GM12878 (cell line): Measurements from ENCODE around the gene MIR17HG. TPM values are rescaled to one million over a fixed set of nuclear protein-coding genes. Genes with fewer than 3 reads are reported as not detected.

ENCODE experiments used
- ATAC-seq: fragments of 200-7000 bp; cut with Tn5 transposase; 3 replicates; pipeline ENCODE4 v1.9.1; 2020; ENCODE audit warnings: mild to moderate bottlenecking, moderate library complexity
- BruUV-seq: library from RNA; stranded (reverse); fragments of 400-500 nt; replicated peaks from 2 replicates; lab custom pipeline; 2021; lab: Mats Ljungman, UMichigan
- CTCF ChIA-PET: fragments of 300-600 bp; sonication (Branson Sonifier 250); formaldehyde crosslinking; extraction: SDS; loops from one replicate; lab custom pipeline; 2021; ENCODE audit warnings: inconsistent platforms; lab: Yijun Ruan, JAX
- POLR2A ChIA-PET: fragments of 350-600 bp; formaldehyde crosslinking; extraction: SDS; loops from one replicate; lab custom pipeline; 2021; ENCODE audit warnings: inconsistent platforms; lab: Charles Lee
- RAD21 ChIA-PET: fragments of 300-600 bp; sonication (Branson Sonifier 250); formaldehyde crosslinking; loops from one replicate; lab custom pipeline; 2023; ENCODE audit warnings: antibody characterized with exemption; ENCODE audit not compliant: unreplicated experiment; lab: Charles Lee
- SMC1A ChIA-PET: fragments of 300-600 bp; sonication (Branson Sonifier 250); formaldehyde crosslinking; loops from one replicate; lab custom pipeline; 2023; ENCODE audit not compliant: unreplicated experiment, uncharacterized antibody; lab: Charles Lee
- DNase-seq: peaks from one replicate; pipeline ENCODE4 v3.0.0-alpha.2; 2011; ENCODE audit warnings: low read depth, low spot score
- FAIRE-seq: peaks from 3 replicates; lab custom pipeline; 2011; peaks lifted over from hg19 to GRCh38; lab: Jason Lieb, UNC
- H2AFZ ChIP-seq: 2 replicates; pipeline ENCODE4 v1.6.0; 2011; ENCODE audit warnings: low read depth, low read length, control low read depth; ENCODE audit not compliant: control insufficient read depth
- H3K27ac ChIP-seq: 2 replicates; pipeline ENCODE4 v1.5.1; 2011; ENCODE audit warnings: control low read depth; ENCODE audit not compliant: control insufficient read depth, insufficient read depth
- H3K27me3 ChIP-seq, 2 experiments: replicated peaks in 1 of 2; 2 replicates each; pipeline versions ENCODE4 v1.6.0 to v1.6.1; 2011; ENCODE audit warnings: low read length in 1 of 2; ENCODE audit not compliant: control insufficient read depth in 2 of 2, insufficient read depth in 2 of 2
- H3K36me3 ChIP-seq, 2 experiments: 2 replicates each; pipeline ENCODE4 v1.5.1; 2011; ENCODE audit warnings: low read length in 1 of 2; ENCODE audit not compliant: control insufficient read depth in 2 of 2, insufficient read depth in 2 of 2
- H3K4me1 ChIP-seq: 2 replicates; pipeline ENCODE4 v1.6.1; 2011; ENCODE audit warnings: mild to moderate bottlenecking, low read length, moderate library complexity, mixed read lengths; ENCODE audit not compliant: control insufficient read depth, insufficient read depth
- H3K4me2 ChIP-seq: 2 replicates; pipeline ENCODE4 v1.6.0; 2011; ENCODE audit warnings: control low read depth; ENCODE audit not compliant: control insufficient read depth, insufficient read depth
- H3K4me3 ChIP-seq: fragments of 200-600 bp; sonication (generic); 2 replicates; pipeline ENCODE4 v1.5.1; 2016
- H3K79me2 ChIP-seq: 2 replicates; pipeline ENCODE4 v1.6.0; 2011; ENCODE audit warnings: low read length; ENCODE audit not compliant: control insufficient read depth, insufficient read depth
- H3K9ac ChIP-seq: 2 replicates; pipeline ENCODE4 v1.8.0; 2011; ENCODE audit warnings: low read length, control low read depth, mixed read lengths; ENCODE audit not compliant: control insufficient read depth, insufficient read depth
- H3K9me3 ChIP-seq: replicated peaks from 3 replicates; pipeline ENCODE4 v1.5.1; 2011; ENCODE audit warnings: mild to moderate bottlenecking, low read length; ENCODE audit not compliant: control insufficient read depth, insufficient read depth
- H4K20me1 ChIP-seq: 2 replicates; pipeline ENCODE4 v1.6.0; 2011; ENCODE audit not compliant: control insufficient read depth, insufficient read depth
- CBFB ChIP-seq: IDR thresholded peaks from 2 replicates; pipeline ENCODE4 v1.6.1; 2016; ENCODE audit warnings: antibody characterized with exemption, low read depth
- CHD4 ChIP-seq: fragments of 200-600 bp; sonication (generic); IDR thresholded peaks from 2 replicates; pipeline ENCODE4 v1.6.1; 2016; ENCODE audit warnings: mild to moderate bottlenecking
- PML ChIP-seq: IDR thresholded peaks from 2 replicates; pipeline ENCODE4 v1.6.1; 2012; ENCODE audit warnings: low read length, inconsistent platforms
- POLR2A ChIP-seq: IDR thresholded peaks from 2 replicates; pipeline ENCODE4 v1.6.1; 2011; ENCODE audit warnings: low read depth, mild to moderate bottlenecking, low read length
- POLR2AphosphoS5 ChIP-seq: IDR thresholded peaks from 2 replicates; pipeline ENCODE4 v1.6.1; 2011; ENCODE audit warnings: mild to moderate bottlenecking, low read length, inconsistent platforms
- RBBP5 ChIP-seq: fragments of 200-600 bp; sonication (generic); conservative IDR thresholded peaks from 2 replicates; pipeline ENCODE4 v1.6.1; 2016
- STAT1 ChIP-seq: fragments of 450-650 bp; conservative IDR thresholded peaks from 2 replicates; pipeline ENCODE4 v1.6.1; 2014; ENCODE audit warnings: antibody characterized with exemption, mild to moderate bottlenecking
- TAF1 ChIP-seq: IDR thresholded peaks from 2 replicates; pipeline ENCODE4 v1.6.1; 2011; ENCODE audit warnings: mild to moderate bottlenecking, low read depth, low read length, borderline replicate concordance
- ZBED1 ChIP-seq: IDR thresholded peaks from 2 replicates; pipeline ENCODE4 v1.6.1; 2016; ENCODE audit warnings: borderline replicate concordance
- WGBS: methylation state at CpG from one replicate; pipeline ENCODE4 v1.1.6; 2016; ENCODE audit warnings: low lambda C conversion rate; ENCODE audit not compliant: insufficient replicate concordance, insufficient coverage; ENCODE audit errors: missing lambda C conversion rate; 5-methylcytosine and 5-hydroxymethylcytosine counted together
- in situ Hi-C: fragments of 300-500 bp; cut with MboI; formaldehyde crosslinking; loops from 9 replicates; pipeline ENCODE4 v1.14.3; 2018; ENCODE audit warnings: mixed read lengths
- intact Hi-C: fragments of 100-400 bp; cut with micrococcal nuclease; formaldehyde crosslinking; loops from one replicate; pipeline ENCODE4 v1.14.2; 2022; ENCODE audit not compliant: unreplicated experiment
- polyA plus RNA-seq, 11 experiments: library from polyadenylated mRNA; depleted of rRNA in 4 of 11; unstranded in 6 of 11; stranded (reverse) in 5 of 11; fragments of >200 nt; fragmentation: Nextera tagmentation in 4 of 11; fragmentation: Illumina TruSeq in 1 of 11; extraction: Ambion mirVana in 4 of 11; extraction: Trizol in 1 of 11; gene quantifications; 1 replicate in 1 of 11; 2 replicates in 10 of 11; pipeline versions ENCODE4 v1.2.1 to v1.2.3, GENCODE V29; 2011 to 2016; ENCODE audit warnings: inconsistent platforms in 2 of 11, missing spikeins in 2 of 11, low read depth in 1 of 11
- total RNA-seq, 4 experiments: library from RNA; depleted of rRNA in 3 of 4; stranded (reverse); fragments of >200 nt in 3 of 4; fragmentation: Illumina TruSeq in 1 of 4; extraction: Trizol in 1 of 4; gene quantifications; 2 replicates each; pipeline versions ENCODE4 v1.2.1 to v1.2.3, GENCODE V29; 2013 to 2021
- TF ChIP-seq, protein P1 (sequence below): IDR thresholded peaks from 2 replicates; pipeline ENCODE4 v1.6.1; 2011; ENCODE audit warnings: borderline replicate concordance, low read depth, mild to moderate bottlenecking, moderate library complexity, low read length; ENCODE audit not compliant: insufficient read depth, poor library complexity, severe bottlenecking

MIR17HG gene
- total and polyA plus RNA-seq, 10 of the 15 experiments (the other 5 are each of a cell fraction or from before 2014, with no cell fraction given) = 4.4 to 37.7 (median 15.1) TPM

DNA sequence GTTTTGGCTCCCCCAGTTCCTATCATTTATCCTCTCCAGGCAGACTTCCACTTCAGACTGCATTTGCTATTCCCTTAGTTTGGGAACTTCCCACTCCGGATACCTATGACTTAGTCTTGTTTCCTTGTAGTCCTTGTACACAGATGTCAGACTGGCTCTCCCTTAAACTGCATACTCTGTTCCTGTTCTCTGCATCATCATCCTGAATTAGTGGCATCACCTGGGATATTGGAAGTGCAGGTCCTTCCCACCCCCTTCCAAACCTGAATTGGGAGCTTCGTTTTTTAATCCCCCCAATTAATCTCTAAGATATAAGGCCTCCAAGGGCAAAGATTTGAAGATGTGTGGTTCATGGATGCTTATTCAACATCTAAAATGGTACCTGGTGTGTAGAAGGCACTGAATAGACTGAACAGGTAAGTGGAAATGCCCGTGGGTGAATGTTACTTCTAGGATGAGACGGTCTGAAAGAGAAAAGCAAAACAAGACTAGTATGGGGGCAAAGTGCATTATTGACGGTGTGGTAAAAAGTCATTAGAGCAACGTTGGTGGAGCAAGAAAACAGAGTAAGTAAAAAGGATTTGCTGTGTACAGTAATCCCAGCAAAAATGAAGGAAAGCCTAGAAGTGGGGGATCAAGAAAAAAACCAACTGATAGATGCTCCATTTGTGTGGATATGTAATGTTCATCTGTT is 9.6 kb downstream of the MIR17HG start:
- Histone ChIP-seq H3K79me2 (peaks cover 18% of the 10 kb centered on the region), H4K20me1 (no peaks in the 10 kb centered on the region; the same call in 1 of the 2 replicates), H3K4me3 (no peak overlapping the region), H3K9me3 (no peaks in the 10 kb centered on the region), H3K9ac (no peak overlapping the region), H3K27ac (no peak overlapping the region), H3K4me2 (no peak overlapping the region), H3K4me1 (no peaks in the 10 kb centered on the region), H3K27me3 (no peaks in the 10 kb centered on the region), H2AFZ (no peak overlapping the region), H3K36me3 (peaks cover 1 to 34% of the 10 kb centered on the region in 2 experiments; a peak in 2 of 4 replicates)
- ATAC-seq (no peak), DNase-seq (no peak), FAIRE-seq (no peak)
- intact Hi-C loops (no loop called here), in situ Hi-C loops (no loop called here)
- ChIA-PET SMC1A (interaction anchor here (3.4 kb wide), 1 partner anchor 17 kb away, joined by 18 read pairs; no protein-coding TSS in a partner anchor), POLR2A (no interaction called here), CTCF (interaction anchor here (4.6 kb wide), 1 partner anchor 43 kb away, joined by 35 read pairs; no protein-coding TSS in a partner anchor), RAD21 (interaction anchor here (0.6 kb wide), 1 partner anchor 299 kb away, joined by 3 read pairs; no protein-coding TSS in a partner anchor)
- no peak for TF ChIP-seq RBBP5
- TF ChIP-seq CHD4 = no peak
- no peak for TF ChIP-seq TAF1
- no peak for TF ChIP-seq STAT1
- 0 out of 2 replicates have a peak, but pooled peaks have one; percentile 17 for TF ChIP-seq CBFB
- TF ChIP-seq, protein P1, sequence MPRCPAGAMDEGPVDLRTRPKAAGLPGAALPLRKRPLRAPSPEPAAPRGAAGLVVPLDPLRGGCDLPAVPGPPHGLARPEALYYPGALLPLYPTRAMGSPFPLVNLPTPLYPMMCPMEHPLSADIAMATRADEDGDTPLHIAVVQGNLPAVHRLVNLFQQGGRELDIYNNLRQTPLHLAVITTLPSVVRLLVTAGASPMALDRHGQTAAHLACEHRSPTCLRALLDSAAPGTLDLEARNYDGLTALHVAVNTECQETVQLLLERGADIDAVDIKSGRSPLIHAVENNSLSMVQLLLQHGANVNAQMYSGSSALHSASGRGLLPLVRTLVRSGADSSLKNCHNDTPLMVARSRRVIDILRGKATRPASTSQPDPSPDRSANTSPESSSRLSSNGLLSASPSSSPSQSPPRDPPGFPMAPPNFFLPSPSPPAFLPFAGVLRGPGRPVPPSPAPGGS = peak; percentile 71
- peak; percentile 48; the same call in 1 of the 2 replicates for TF ChIP-seq POLR2A
- peak; percentile 33; the same call in 1 of the 2 replicates for TF ChIP-seq POLR2AphosphoS5
- peak; percentile 48; the same call in 1 of the 2 replicates for TF ChIP-seq ZBED1
- TF ChIP-seq PML = 0 out of 2 replicates have a peak, but pooled peaks have one; percentile 10
- no TSS peak for BruUV-seq
- 55% methylated on average over 6 of the region's 6 CpGs for WGBS
